DMS53 treated with DMSO at 0.1 percent for 48 hours (cell line): Measurements from ENCODE around the gene GARS1.
"Not testable (repeated sequence)": the region's sequence is repeated elsewhere in the genome, so short reads cannot be mapped to it uniquely, and the experiment has no call there.

Experiments used
- DNase-seq: peaks from one replicate; lab custom pipeline; 2025; ENCODE audit not compliant: unreplicated experiment; lab: John Stamatoyannopoulos, UW

The GARS1 gene, protein sequence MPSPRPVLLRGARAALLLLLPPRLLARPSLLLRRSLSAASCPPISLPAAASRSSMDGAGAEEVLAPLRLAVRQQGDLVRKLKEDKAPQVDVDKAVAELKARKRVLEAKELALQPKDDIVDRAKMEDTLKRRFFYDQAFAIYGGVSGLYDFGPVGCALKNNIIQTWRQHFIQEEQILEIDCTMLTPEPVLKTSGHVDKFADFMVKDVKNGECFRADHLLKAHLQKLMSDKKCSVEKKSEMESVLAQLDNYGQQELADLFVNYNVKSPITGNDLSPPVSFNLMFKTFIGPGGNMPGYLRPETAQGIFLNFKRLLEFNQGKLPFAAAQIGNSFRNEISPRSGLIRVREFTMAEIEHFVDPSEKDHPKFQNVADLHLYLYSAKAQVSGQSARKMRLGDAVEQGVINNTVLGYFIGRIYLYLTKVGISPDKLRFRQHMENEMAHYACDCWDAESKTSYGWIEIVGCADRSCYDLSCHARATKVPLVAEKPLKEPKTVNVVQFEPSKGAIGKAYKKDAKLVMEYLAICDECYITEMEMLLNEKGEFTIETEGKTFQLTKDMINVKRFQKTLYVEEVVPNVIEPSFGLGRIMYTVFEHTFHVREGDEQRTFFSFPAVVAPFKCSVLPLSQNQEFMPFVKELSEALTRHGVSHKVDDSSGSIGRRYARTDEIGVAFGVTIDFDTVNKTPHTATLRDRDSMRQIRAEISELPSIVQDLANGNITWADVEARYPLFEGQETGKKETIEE

DNA sequence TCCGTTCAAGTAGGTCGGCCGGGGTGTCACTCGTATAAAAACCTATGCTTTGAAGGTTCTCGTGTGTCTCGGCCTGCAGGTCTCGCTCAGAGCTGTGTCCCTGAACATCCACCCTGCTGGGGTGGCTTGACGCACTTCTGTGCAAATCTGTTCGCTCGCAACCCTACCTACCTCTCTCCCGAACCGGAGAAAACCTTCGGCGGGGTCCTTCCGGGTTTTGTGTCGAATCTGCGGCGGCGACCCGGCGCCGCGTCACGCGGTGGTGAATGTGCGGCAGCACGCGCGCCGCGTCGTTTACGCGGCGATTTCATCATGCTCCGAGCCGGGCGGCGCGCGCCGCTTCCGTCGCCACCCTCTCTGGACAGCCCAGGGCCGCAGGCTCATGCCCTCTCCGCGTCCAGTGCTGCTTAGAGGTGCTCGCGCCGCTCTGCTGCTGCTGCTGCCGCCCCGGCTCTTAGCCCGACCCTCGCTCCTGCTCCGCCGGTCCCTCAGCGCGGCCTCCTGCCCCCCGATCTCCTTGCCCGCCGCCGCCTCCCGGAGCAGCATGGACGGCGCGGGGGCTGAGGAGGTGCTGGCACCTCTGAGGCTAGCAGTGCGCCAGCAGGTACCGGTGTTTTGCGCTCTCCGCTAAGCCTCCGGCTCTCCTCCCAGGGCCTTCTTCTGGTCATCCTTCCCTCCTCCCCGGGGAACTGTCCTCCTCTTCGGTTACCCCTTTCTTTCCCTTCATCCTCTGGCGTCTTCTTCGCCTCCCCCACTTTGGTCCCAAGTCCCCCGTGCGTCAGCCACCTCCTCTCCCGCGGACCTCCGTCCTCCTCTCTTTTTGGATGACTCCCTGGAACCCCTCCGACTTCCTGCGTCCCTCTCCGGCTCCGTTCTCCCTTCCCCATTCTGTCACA is at the start of gene GARS1:
TSS of gene GARS1 (plus strand) at position 339 of the 896 bp plus-strand sequence. CDS start at position 383, 44 bp downstream.
- peak; percentile 93 for DNase-seq

DNA sequence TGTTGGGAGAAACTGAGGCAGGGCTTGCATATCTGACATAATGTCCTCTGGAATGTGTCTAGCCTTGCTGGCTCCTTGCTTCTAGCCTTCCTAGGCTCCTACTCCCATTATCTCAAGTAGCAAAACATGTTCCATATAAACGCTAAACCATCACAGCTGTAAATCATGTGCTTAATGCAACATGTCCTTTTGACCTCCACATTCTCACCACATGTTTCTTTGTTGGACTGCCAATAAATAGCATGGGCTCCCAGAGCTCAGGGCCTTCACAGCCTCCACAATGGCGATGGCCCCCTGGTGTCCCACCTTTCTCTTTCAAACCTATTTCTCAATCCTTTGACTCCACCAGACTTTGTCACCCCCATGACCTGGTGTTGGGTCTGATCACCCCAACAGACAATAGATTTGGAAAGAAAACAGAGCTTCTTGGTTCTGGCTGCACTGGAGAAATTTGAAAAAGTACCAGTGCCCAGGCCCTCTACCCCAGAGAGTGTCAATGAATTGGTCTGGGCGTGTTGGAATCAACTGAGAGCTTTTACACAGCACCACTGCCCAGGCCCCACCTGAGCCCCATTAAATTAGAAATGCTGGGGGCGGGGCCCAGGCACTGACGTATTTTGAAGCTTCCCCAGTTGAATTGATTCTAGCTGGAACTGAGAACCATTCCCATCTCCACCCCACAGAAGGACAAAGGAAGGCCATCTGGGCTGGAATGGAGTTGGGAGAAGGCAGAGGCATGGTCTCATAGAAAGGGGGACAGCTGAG is 48.7 kb upstream of the GARS1 start:
- DNase-seq = no peak

DNA sequence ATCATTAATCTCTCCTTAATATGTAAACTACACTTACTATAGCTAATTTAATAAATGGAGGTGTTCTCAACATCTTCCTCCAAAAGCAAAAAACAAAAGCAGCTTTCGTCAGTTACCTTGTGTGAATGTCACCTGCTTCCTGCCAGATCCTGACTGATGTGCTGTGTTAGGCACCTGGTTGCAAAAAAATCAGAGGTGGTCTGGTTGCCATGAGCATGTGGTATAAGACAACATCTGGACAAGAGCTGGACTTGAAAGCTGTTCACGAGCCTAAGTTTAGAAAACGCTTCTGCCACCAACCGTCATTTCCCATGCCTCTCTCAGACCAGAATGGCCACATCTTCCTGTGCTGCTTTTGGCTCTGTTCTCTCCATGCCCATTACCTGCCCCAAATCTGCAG is 48.1 kb upstream of the GARS1 start:
- DNase-seq = no peak

DNA sequence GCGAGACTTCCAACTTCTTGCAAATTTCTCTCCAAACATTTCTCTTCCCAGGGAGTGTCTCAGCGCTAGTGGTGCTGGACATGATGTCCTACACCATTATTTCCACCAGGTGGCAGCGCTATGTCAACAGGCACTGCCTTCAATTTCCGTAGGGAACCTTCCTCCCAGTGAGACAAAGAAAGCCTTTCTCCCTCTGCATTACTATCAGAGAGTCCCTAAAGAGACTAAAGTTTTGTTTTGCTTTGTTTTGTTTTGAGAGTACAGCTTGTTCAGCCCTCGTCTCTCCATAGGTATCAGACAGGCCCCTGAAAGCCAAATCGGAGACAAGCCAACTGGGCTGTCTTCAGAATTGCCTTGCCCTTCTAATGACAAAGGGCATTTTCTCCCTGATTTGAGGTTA is 45.8 kb upstream of the GARS1 start:
- DNase-seq = peak; percentile 94

DNA sequence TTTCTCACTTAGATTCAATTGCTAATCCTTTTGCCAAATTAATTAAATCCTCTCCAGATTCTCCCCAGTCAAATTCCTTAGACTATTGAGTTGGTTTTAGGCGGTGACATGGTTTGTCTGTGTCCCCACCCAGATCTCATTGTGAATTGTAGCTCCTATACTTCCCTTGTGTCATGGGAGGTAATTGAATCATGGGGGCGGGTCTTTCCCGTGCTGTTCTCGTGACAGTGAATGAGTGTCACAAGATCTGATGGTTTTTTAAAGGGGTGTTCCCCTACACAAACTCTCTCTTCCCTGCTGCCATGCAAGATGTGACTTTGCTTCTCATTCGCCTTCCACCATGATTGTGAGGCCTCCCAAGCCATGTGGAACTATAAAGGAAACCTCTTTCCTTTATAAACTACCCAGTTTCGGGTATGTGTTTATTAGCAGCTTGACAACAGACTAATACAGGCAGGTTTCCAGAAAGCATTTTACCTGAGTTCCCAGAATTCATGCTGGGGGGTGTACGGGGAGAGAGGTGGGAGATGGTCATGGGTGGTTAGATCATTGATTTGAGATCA is 44.7 kb upstream of the GARS1 start:
- no peak for DNase-seq

DNA sequence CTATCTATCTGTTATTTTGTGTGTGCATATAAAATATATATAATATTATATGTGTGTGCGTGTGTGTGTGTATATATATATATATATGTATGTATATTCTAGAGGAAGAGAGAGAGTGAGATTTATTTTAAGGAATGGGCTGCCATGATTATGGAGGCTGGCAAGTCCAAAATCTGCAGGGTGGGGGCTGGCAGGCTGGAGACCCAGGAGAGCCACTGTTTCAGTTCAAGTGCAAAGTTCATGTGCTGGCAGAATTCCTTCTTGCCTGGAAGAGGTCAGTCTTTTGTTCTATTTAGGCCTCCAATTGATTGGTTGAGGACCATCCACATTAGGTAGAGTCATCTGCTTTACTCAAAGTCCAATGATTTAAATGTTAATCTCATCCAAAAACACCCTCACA is 42.3 kb upstream of the GARS1 start:
- DNase-seq = no peak

DNA sequence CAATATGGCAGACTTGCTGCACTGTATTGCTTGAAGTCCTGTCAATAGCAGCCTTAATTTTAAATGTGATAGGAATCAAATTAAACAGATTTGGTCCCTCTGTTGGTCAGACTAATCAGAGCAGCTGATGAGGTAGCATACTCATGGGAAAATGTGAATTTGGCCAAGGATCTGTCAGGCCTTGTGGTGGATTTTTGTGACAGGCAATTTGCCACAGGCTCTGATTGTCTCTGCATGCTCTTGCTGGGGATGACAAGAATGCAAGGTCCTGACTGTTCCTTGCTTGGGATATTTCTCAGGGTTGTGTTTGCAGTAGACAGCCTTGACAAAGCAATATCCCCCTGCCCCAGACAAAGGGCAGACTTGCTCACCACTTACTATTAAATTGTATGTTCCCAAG is 41.5 kb upstream of the GARS1 start:
- no peak for DNase-seq

DNA sequence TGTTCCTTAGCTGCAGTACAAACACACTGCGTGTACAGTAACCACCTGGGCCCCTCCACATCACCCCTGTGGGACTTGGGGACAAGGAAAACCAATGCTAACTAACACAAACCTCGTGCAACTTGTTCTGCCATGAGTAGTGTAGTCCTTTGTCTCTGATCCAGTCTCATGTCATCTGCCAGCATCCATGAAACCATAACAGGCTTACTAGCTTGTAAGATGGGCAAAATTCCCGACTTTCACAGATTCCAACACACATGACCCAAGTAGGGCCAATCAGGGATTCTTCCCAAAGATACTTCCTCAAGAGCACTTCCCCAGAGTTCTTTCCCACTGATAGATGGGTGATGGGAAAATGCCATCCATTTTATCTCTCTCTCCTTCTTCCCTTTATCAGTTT is 41.1 kb upstream of the GARS1 start:
- DNase-seq = no peak

DNA sequence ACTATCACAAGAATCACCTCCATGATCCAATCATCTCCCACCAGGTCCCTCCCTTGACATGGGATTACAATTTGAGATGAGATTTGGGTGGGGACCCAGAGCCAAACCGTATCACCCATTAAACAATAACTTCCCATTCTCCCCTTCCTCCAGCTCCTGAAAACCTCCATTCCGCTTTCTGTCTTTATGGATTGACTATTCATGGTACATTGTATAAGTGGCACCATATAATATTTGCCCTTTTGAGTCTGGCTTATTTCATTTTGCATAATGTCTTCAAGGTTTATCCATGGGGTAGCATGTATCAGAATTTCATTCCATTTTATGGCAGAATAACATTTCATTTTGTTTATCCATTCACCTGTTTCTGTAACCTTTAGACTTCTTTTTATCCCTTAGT is 39.2 kb upstream of the GARS1 start:
- DNase-seq = no peak

DNA sequence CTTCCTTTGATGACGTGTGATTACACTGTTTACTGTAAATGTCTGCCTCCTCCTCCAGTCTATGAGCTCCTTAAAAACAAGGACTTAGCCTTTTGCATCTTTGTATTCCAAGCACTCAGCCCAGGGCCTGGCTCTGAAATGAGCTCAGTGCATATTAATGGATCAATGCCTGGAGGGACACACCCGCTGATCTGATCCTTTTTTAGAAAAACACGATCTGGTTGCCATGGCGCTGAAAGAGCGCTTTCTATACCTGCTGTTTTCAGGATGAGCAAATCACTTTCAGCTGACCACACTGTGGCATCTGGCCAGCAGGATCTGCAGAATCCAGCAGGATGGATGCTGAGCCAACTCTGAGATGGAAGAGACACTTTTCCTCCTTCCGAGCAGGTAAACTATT is 37.8 kb upstream of the GARS1 start:
- no peak for DNase-seq

DNA sequence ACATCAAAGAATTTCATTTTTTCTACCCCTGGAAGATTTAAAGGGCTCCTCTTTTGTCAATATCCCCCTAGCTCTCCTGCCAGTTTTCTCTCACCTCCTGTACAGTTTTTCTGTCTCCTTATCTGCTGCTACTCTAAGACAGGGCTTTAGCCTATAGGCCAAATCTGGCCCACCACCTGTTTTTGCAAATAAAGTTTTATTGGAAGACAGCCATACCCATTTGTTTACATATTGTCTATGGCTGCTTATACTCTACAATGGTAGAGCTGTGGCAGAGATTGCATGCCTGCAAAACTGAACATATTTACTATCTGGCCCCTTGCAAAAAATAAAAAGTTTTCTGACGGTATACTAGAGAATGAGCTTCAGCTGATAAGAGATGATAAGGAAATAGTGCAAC is 37.4 kb upstream of the GARS1 start:
- no peak for DNase-seq

DNA sequence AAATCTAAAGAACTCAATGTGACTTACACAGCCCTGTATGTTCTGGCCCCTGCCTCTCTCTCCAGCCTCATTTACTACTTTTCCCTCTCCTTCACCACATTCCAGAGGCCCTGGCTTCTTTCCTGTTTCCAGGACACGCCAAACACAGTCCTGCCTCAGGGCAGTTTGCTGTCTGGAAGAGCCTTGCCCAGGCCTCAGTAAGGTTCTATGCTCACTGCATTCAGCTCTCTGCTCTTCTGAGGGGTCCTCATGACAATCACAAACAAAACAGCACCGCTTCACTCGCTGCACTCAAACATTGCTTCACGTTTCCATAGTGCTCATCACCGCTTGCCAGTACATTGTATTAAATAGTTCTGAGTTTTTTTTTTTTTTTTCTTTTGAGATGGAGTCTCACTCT is 35.1 kb upstream of the GARS1 start:
- DNase-seq = no peak

DNA sequence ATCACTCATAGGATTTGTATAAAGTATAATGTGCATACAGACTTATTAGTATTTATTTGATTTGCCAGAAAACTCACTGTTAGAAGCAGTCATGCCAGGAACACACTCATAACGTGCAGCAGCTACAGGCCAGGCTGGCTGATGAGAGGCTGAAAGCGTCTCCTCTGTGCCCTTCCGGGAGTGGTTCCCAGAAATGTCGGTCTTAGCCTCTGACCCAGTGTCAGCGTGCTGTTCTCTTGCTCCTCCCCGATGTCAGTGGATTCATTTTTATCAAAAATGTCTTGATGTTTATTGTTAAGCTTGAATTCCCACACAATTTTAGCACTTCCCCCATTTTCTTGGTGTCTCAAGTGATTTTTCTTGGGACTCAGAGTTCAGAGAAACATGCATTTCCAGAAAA is 33.3 kb upstream of the GARS1 start:
- no peak for DNase-seq

DNA sequence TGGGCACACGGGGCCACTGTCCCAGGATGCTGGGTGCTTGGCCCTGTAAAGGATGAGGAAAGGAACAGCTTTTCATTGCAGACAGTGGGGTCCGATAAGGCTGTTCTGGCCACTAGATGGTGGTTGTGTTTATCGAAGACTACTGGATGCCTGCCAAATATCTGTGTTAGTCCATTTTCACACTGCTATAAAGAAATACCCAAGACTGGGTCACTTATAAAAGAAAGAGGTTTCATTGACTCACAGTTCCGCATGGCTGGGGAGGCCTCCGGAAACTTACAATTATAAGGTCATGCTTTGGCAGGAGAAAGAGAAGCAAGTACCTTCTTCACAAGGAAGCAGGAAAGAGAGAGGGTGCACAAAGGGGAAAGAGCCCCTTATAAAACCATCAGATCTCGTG is 32.2 kb upstream of the GARS1 start:
- DNase-seq = no peak

DNA sequence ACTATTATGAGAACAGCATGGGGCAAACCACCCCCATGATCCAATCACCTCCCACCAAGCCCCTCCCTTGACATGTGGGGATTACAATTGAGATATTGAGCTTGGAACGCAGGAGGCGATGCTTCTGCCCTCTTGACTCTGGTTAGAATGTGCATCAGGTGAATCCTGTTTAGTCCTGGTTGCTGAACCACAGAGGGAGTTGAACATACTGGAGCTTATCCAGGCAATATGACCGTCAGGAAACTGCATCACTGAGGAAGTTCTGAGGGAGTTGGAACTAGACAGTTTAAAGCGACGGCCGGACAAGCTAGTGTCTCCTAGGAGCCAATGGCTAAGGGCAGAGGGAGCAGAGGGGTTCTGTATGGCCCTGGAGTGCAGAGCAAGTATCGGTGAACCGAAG is 31.8 kb upstream of the GARS1 start:
- no peak for DNase-seq

DNA sequence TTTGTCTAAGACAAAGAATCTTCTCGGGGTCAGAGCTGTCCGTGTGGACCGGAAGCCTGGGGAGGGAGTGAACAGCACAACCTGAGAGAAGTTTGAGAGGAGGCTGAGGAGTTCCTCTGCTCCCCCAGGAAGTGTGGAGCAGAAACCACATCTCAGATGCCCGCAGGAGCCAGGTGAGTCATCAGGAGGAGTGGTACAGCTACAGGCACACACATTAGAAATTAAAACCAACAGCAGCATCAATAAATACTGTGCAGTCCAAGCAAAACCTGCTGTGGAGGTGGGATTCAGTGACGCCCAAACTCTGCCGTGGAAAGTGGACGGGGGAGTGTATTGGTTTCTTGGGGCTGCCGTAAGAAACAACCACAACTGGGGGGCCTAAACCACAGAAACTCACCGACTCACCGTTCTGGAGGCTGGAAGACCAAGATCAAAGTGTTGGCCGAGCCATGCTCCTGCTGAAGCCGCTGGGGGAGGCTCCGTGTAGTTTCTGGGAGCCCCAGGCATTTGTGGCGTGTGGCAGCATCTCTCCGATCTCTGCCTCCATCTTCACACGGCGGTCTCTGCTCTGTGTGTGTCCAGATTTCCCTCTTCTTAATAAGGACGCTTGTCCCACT is 31.2 kb upstream of the GARS1 start:
- no peak for DNase-seq

DNA sequence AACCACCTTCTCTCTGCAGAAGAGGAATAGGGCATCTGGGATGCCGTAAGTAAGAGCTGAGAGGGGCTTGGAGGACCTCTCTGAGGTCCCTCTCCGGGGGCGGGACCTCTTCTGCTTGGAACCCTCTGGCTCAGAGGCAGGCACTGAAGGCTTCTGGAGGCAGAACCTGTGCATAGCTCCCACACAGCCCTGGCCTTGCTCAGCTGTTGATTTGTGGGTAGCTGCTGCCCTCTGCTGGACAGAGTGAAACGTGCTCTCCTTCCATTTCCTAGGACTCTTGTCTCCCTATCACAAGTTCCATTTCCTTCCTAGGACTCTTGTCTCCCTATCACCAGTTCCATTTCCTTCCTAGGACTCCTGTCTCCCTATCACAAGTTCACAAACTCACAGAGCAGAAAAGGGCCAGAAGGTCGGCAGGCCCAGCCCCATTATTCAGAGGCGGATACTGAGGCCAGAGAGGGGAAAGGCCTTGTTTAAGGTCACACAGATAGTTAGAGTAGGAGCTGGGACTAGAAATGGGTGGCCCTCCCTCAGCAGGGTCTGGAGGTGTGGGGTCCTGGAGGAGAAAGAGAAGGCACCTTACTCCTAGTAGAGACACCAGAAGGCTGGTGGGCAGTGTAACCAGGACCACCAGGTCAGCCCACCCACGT is 30.3 kb upstream of the GARS1 start:
- DNase-seq = peak; percentile 90

DNA sequence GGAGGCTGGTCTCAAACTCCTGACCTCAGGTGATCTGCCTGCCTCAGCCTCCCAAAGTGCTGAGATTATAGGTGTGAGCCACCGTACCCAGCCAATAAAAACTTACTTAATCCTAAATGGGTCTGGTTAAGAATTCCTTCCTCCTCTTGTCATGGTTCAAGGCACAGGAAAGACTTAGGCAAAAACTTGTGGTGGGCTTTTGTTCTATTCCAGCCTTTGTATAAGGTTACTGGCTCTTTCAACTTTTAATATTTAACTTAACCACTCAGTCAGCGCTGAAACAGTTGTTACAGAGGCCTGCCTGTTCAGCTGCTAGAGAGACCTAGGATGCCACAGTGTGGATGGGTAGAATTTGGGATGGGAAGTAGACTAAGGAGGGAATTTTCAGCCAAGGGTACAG is 28.1 kb upstream of the GARS1 start:
- DNase-seq = no peak

DNA sequence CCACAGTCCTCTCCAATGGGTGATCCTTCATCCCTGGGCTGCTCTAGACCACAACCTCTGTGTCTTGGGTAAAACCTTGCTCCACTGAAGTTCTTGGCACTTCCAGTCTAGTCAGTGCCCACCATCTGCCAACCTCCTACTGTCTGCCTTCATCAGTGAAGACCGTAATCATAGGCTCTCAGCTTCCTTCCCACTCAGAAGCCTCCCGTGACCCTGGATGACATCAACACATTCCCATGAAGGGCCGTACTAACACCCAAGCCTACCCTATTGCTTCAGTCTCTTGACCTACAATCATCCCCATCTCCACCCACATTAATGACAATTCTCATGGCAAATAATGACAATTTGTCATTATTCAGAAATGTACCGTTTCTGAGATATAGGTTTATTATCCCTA is 27.6 kb upstream of the GARS1 start:
- DNase-seq = no peak

DNA sequence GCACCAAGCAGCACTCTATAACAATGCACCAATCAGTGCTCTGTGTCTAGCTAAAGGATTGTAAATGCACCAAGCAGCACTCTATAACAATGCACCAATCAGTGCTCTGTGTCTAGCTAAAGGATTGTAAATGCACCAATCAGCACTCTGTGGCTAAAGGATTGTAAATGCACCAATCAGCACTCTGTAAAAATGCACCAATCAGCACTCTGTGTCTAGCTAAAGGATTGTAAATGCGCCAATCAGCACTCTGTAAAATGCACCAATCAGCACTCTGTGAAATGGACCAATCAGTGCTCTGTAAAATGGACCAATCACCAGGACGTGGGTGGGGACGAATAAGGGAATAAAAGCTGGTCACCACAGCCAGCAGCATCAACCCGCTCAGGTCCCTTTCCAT is 24.4 kb upstream of the GARS1 start:
- not testable (repeated sequence) for DNase-seq
